ENCODE measurements around the gene GRM8. TPM values are rescaled to one million over a fixed set of nuclear protein-coding genes. Genes with fewer than 3 reads are reported as not detected.
"Not testable (repeated sequence)": the region's sequence is repeated elsewhere in the genome, so short reads cannot be mapped to it uniquely, and the experiment has no call there.

Gene GRM8
- total and polyA plus RNA-seq, 2 experiments from 2014 or later: 0.92 to 1.3 TPM

- no peaks in the 10 kb centered on the region for H3K4me1 ChIP-seq (ENCODE audit: low read depth)
- H3K27me3 ChIP-seq: no peaks in the 10 kb centered on the region
- H3K36me3 ChIP-seq: no peaks in the 10 kb centered on the region
- no peak overlapping the region for H3K4me3 ChIP-seq
- no peak for TF ChIP-seq CTCF (IDR thresholded peaks at IDR 0.05; ENCODE audit: low read depth, low read length)
- no peak overlapping the region for H3K27ac ChIP-seq
- H3K9me3 ChIP-seq (ENCODE audit: low read depth): no peaks in the 10 kb centered on the region
- DNase-seq (ENCODE audit: low read depth in 1 of 2, low spot score in 1 of 2): no peak
These were observed 410.3 kb downstream of the GRM8 start for GRCh38 chr7:126842451-126842850.

- Histone ChIP-seq H3K27me3 (no peaks in the 10 kb centered on the region), H3K9me3 (ENCODE audit: low read depth) (no peaks in the 10 kb centered on the region), H3K4me1 (ENCODE audit: low read depth) (no peaks in the 10 kb centered on the region), H3K4me3 (no peak overlapping the region), H3K36me3 (no peaks in the 10 kb centered on the region), H3K27ac (no peak overlapping the region)
- peak in 1 of 2 donors; percentile 1 for DNase-seq (ENCODE audit: low read depth in 1 of 2, low spot score in 1 of 2)
- no peak for TF ChIP-seq CTCF (IDR thresholded peaks at IDR 0.05; ENCODE audit: low read depth, low read length)
These were observed 411.9 kb downstream of the GRM8 start for GRCh38 chr7:126840869-126841268.

DNA sequence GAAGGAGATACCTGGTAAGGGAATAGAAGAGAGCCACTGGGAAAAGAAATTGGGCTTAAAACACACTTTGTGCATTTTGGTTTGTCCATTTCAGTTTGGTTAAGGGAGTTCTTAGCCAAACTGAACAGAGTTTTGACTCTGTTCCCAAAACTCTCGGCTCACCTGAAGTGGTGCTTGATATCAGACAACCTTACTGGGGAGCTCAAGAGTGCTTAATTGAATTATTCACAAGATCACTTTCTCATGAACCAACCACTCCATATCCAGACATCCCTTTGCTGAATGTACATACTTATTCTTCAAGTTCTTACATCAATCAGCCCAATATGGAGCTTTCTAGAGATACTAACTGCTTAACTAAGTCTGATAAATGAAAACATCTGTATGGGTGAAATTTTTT is 413.1 kb downstream of the GRM8 start:
- H3K36me3 ChIP-seq: no peaks in the 10 kb centered on the region
- H3K4me3 ChIP-seq: no peak overlapping the region
- H3K27ac ChIP-seq: no peak overlapping the region
- H3K27me3 ChIP-seq: no peaks in the 10 kb centered on the region
- no peak for DNase-seq (ENCODE audit: low read depth in 1 of 2, low spot score in 1 of 2)
- TF ChIP-seq CTCF (IDR thresholded peaks at IDR 0.05; ENCODE audit: low read depth, low read length): no peak
- no peaks in the 10 kb centered on the region for H3K9me3 ChIP-seq (ENCODE audit: low read depth)
- H3K4me1 ChIP-seq (ENCODE audit: low read depth): no peaks in the 10 kb centered on the region

DNA sequence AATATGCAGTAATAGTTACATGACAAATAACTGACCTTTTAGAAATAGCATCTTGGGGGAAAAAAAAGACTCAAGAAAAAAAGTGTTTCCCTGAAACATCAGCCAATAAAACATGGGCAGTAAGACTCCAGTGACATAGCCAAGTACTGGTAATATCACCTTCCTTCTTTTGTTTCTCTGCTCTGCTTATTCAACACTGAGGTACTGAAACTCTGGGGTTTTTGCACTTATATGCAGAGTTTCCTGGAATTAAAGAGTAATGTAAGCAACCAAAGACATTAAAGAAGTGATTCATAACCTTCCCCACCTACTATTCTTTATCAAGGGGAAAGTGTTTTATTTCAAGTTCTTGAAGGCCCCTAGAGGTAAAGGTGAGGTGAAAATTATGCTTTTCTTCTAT is 414.5 kb downstream of the GRM8 start:
- Histone ChIP-seq H3K4me3 (no peak overlapping the region), H3K27me3 (no peaks in the 10 kb centered on the region), H3K4me1 (ENCODE audit: low read depth) (no peaks in the 10 kb centered on the region), H3K9me3 (ENCODE audit: low read depth) (no peaks in the 10 kb centered on the region), H3K27ac (no peak overlapping the region), H3K36me3 (no peaks in the 10 kb centered on the region)
- no peak for TF ChIP-seq CTCF (IDR thresholded peaks at IDR 0.05; ENCODE audit: low read depth, low read length)
- no peak for DNase-seq (ENCODE audit: low read depth in 1 of 2, low spot score in 1 of 2)

- not testable (repeated sequence) for H3K9me3 ChIP-seq (ENCODE audit: low read depth); DNase-seq (ENCODE audit: low read depth in 1 of 2, low spot score in 1 of 2); H3K27ac ChIP-seq; H3K36me3 ChIP-seq; H3K4me3 ChIP-seq; H3K27me3 ChIP-seq; H3K4me1 ChIP-seq (ENCODE audit: low read depth)
These were observed 421.5 kb downstream of the GRM8 start for GRCh38 chr7:126831241-126831640.

GRCh38 chr7:126820925-126821324 is 431.8 kb downstream of the GRM8 start:
- TF ChIP-seq CTCF (IDR thresholded peaks at IDR 0.05; ENCODE audit: low read depth, low read length): no peak
- Histone ChIP-seq H3K9me3 (ENCODE audit: low read depth) (no peaks in the 10 kb centered on the region), H3K27me3 (no peaks in the 10 kb centered on the region), H3K36me3 (no peaks in the 10 kb centered on the region), H3K27ac (no peak overlapping the region), H3K4me3 (no peak overlapping the region), H3K4me1 (ENCODE audit: low read depth) (no peaks in the 10 kb centered on the region)
- DNase-seq (ENCODE audit: low read depth in 1 of 2, low spot score in 1 of 2): no peak
